Dendritic cell treated with granulocyte-macrophage colony-stimulating factor and Interleukin-4, amounts not matched to agents 40 ng/mL and 50 ng/mL, for 4 days (primary cell): ENCODE results near the gene TNRC6B.
"Not testable (repeated sequence)": the region's sequence is repeated elsewhere in the genome, so short reads cannot be mapped to it uniquely, and the experiment has no call there.

ENCODE experiments used
- H3K27ac Mint-ChIP-seq: one replicate; pipeline ENCODE4 v1.8.0; 2022; ENCODE audit warnings: mild to moderate bottlenecking, mixed read lengths
- H3K27me3 Mint-ChIP-seq: one replicate; pipeline ENCODE4 v1.8.0; 2022; ENCODE audit warnings: mild to moderate bottlenecking, mixed read lengths
- H3K36me3 Mint-ChIP-seq: one replicate; pipeline ENCODE4 v1.8.0; 2022; ENCODE audit warnings: low read depth, mixed read lengths
- H3K4me1 Mint-ChIP-seq: one replicate; pipeline ENCODE4 v1.8.0; 2022; ENCODE audit warnings: low read depth, mixed read lengths
- H3K4me3 Mint-ChIP-seq: one replicate; pipeline ENCODE4 v1.8.0; 2022; ENCODE audit warnings: mild to moderate bottlenecking, moderate library complexity, mixed read lengths
- H3K9me3 Mint-ChIP-seq: one replicate; pipeline ENCODE4 v1.8.0; 2022; ENCODE audit warnings: mixed read lengths
- intact Hi-C: fragments of 100-400 bp; cut with micrococcal nuclease; formaldehyde crosslinking; loops from one replicate; pipeline ENCODE4 v1.15.0; 2022

Gene TNRC6B

GRCh38 chr22:40310768-40311120 is 133.0 kb downstream of the TNRC6B start:
- Mint-ChIP-seq H3K9me3 (no peaks in the 10 kb centered on the region), H3K27ac (no peak overlapping the region), H3K36me3 (peaks cover 90% of the 10 kb centered on the region), H3K4me1 (peaks cover 13% of the 10 kb centered on the region), H3K4me3 (no peak overlapping the region), H3K27me3 (no peaks in the 10 kb centered on the region)
- intact Hi-C loops, result no loop called here

GRCh38 chr22:40311646-40312045 is 133.9 kb downstream of the TNRC6B start:
- H3K27ac Mint-ChIP-seq, H3K9me3 Mint-ChIP-seq, H3K4me3 Mint-ChIP-seq, H3K27me3 Mint-ChIP-seq, intact Hi-C loops: not testable (repeated sequence)
- Mint-ChIP-seq H3K4me1 (peaks cover 13% of the 10 kb centered on the region), H3K36me3 (peaks cover 96% of the 10 kb centered on the region)

GRCh38 chr22:40312050-40312449 is 134.3 kb downstream of the TNRC6B start:
- Mint-ChIP-seq H3K9me3 (no peaks in the 10 kb centered on the region), H3K27me3 (no peaks in the 10 kb centered on the region), H3K27ac (no peak overlapping the region), H3K4me1 (peaks cover 13% of the 10 kb centered on the region), H3K4me3 (no peak overlapping the region), H3K36me3 (peaks cover 98% of the 10 kb centered on the region)
- intact Hi-C loops, result no loop called here

- Mint-ChIP-seq H3K4me3 (no peak overlapping the region), H3K9me3 (no peaks in the 10 kb centered on the region), H3K36me3 (peaks cover 98% of the 10 kb centered on the region), H3K4me1 (peaks cover 13% of the 10 kb centered on the region), H3K27me3 (no peaks in the 10 kb centered on the region), H3K27ac (no peak overlapping the region)
- intact Hi-C loops, result no loop called here
Observed at GRCh38 chr22:40313007-40313406, 135.3 kb downstream of the TNRC6B start.

- Mint-ChIP-seq H3K36me3 (peaks cover 98% of the 10 kb centered on the region), H3K27ac (no peak overlapping the region), H3K4me3 (no peak overlapping the region), H3K9me3 (no peaks in the 10 kb centered on the region), H3K4me1 (peaks cover 13% of the 10 kb centered on the region), H3K27me3 (no peaks in the 10 kb centered on the region)
- intact Hi-C loops, result no loop called here
Observed at GRCh38 chr22:40314041-40314440, 136.3 kb downstream of the TNRC6B start.

GRCh38 chr22:40320687-40321086 is 143.0 kb downstream of the TNRC6B start:
- H3K36me3 Mint-ChIP-seq, result peaks cover 100% of the 10 kb centered on the region

GRCh38 chr22:40322021-40322420 is 144.3 kb downstream of the TNRC6B start:
- intact Hi-C loops, result no loop called here
- Mint-ChIP-seq H3K27ac (no peak overlapping the region), H3K4me1 (no peaks in the 10 kb centered on the region), H3K27me3 (no peaks in the 10 kb centered on the region), H3K9me3 (no peaks in the 10 kb centered on the region), H3K36me3 (peaks cover 97% of the 10 kb centered on the region), H3K4me3 (no peak overlapping the region)

More at GRCh38 chr22:40320687-40321086, 143.0 kb downstream of the TNRC6B start:
- Mint-ChIP-seq H3K4me3 (no peak overlapping the region), H3K27me3 (no peaks in the 10 kb centered on the region), H3K9me3 (no peaks in the 10 kb centered on the region), H3K4me1 (no peaks in the 10 kb centered on the region), H3K27ac (no peak overlapping the region)
- intact Hi-C loops, result no loop called here

GRCh38 chr22:40322818-40323447 is 145.2 kb downstream of the TNRC6B start:
- intact Hi-C loops, result no loop called here
- Mint-ChIP-seq H3K36me3 (peaks cover 97% of the 10 kb centered on the region), H3K27me3 (no peaks in the 10 kb centered on the region), H3K4me3 (no peak overlapping the region), H3K9me3 (no peaks in the 10 kb centered on the region), H3K4me1 (peaks cover under 1% of the 10 kb centered on the region), H3K27ac (no peak overlapping the region)

- H3K36me3 Mint-ChIP-seq, result peaks cover 94% of the 10 kb centered on the region
- no peak overlapping the region for H3K4me3 Mint-ChIP-seq
- peaks cover 9% of the 10 kb centered on the region for H3K4me1 Mint-ChIP-seq
- no peaks in the 10 kb centered on the region for H3K9me3 Mint-ChIP-seq
- H3K27me3 Mint-ChIP-seq, result no peaks in the 10 kb centered on the region
- H3K27ac Mint-ChIP-seq, result no peak overlapping the region
- intact Hi-C loops, result no loop called here
Observed at GRCh38 chr22:40323681-40324171, 146.0 kb downstream of the TNRC6B start.

GRCh38 chr22:40324468-40325305 is 147.0 kb downstream of the TNRC6B start:
- Mint-ChIP-seq H3K4me1 (peaks cover 9% of the 10 kb centered on the region), H3K27me3 (no peaks in the 10 kb centered on the region), H3K36me3 (peaks cover 85% of the 10 kb centered on the region), H3K27ac (no peak overlapping the region), H3K9me3 (no peaks in the 10 kb centered on the region), H3K4me3 (no peak overlapping the region)
- intact Hi-C loops, result no loop called here

- intact Hi-C loops, result no loop called here
- no peak overlapping the region for H3K4me3 Mint-ChIP-seq
- peaks cover 13% of the 10 kb centered on the region for H3K4me1 Mint-ChIP-seq
- peaks cover 83% of the 10 kb centered on the region for H3K36me3 Mint-ChIP-seq
- H3K27ac Mint-ChIP-seq, result no peak overlapping the region
- H3K27me3 Mint-ChIP-seq, result no peaks in the 10 kb centered on the region
- H3K9me3 Mint-ChIP-seq, result no peaks in the 10 kb centered on the region
Observed at GRCh38 chr22:40325315-40325714, 147.6 kb downstream of the TNRC6B start.

- Mint-ChIP-seq H3K9me3 (no peaks in the 10 kb centered on the region), H3K36me3 (peaks cover 83% of the 10 kb centered on the region), H3K27me3 (no peaks in the 10 kb centered on the region), H3K4me1 (peaks cover 31% of the 10 kb centered on the region), H3K27ac (no peak overlapping the region), H3K4me3 (no peak overlapping the region)
- intact Hi-C loops, result no loop called here
Observed at GRCh38 chr22:40326905-40327735, 149.4 kb downstream of the TNRC6B start.

- Mint-ChIP-seq H3K36me3 (peaks cover 82% of the 10 kb centered on the region), H3K27ac (peak overlapping the region; percentile 17), H3K9me3 (no peaks in the 10 kb centered on the region), H3K4me3 (no peak overlapping the region), H3K4me1 (peaks cover 34% of the 10 kb centered on the region), H3K27me3 (no peaks in the 10 kb centered on the region)
- intact Hi-C loops, result no loop called here
Observed at GRCh38 chr22:40328546-40329456, 151.1 kb downstream of the TNRC6B start.
